ENCODE measurements around the gene PIP4P1.
"Not testable (repeated sequence)": the region's sequence is repeated elsewhere in the genome, so short reads cannot be mapped to it uniquely, and the experiment has no call there.

Gene PIP4P1

DNA sequence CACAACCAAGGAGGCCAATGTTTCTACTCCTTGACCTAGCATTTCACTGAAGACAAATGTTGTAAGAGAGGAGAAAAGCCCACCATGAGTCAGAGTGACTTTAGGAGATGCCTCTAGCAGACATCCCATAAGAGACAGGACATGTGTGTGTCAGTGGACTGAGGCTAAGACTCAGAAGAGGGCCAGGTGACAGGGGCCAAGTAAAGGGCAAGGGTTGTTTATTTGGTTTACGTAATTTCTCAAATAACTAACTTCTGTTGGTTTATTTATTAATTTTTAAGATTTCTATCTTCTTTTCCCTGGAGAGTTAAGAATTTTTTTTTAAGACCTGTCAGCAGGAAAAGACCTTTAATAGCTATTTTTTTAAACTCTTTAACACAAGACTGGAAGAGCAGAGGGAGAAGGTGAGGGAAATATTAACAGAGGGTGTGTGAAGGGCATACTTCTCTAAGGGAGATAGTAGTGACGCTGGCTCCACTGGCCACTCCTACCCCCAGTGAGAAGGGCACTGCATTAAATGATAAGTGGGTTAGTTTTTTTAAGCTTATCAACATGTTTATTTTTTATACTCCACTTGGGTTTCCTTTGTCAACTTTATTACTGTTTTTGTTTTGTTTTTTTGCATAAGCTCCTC, 11.4 kb upstream of the PIP4P1 start:
- no peak for DNase-seq

DNA sequence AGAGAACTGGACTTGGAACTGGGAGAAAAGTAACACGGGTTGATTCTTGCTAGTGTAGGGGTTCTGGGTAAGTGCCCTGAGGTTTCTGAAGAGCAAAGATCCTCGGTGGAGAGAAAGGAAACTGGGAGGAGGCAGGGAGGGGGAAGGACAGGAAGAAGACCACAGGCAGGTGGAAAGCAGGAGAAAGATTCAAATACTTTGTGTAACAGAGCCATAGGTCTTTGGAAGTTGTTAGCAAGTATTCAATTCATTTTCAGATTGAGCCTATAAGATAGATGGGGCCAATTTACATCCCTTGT, 9.3 kb upstream of the PIP4P1 start:
- DNase-seq, result peak in 1 of 2 donors; percentile 23

- DNase-seq, result peak; percentile 53 to 70
These were observed 8.8 kb upstream of the PIP4P1 start for GRCh38 chr14:20469890-20470602.

GRCh38 chr14:20469242-20469889, 8.1 kb upstream of the PIP4P1 start, which contains the start of gene PNP:
PNP (plus strand) TSS chr14:20469406; CDS start chr14:20469525, 119 bp downstream.
- peak; percentile 93 to 94 for DNase-seq

GRCh38 chr14:20468764-20469241, 7.6 kb upstream of the PIP4P1 start:
- no peak for DNase-seq

GRCh38 chr14:20460458-20461224, 593 bp downstream of the PIP4P1 start:
- DNase-seq, result peak; percentile 79 to 85

- DNase-seq, result no peak
These were observed 3.0 kb downstream of the PIP4P1 start for GRCh38 chr14:20458031-20458789.

DNA sequence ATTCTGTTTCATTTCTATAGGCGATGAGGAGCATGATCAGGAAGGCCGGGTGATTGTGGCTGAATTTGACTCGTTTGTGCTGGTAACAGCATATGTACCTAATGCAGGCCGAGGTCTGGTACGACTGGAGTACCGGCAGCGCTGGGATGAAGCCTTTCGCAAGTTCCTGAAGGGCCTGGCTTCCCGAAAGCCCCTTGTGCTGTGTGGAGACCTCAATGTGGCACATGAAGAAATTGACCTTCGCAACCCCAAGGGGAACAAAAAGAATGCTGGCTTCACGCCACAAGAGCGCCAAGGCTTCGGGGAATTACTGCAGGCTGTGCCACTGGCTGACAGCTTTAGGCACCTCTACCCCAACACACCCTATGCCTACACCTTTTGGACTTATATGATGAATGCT, 4.3 kb downstream of the PIP4P1 start:
- DNase-seq, result no peak

DNA sequence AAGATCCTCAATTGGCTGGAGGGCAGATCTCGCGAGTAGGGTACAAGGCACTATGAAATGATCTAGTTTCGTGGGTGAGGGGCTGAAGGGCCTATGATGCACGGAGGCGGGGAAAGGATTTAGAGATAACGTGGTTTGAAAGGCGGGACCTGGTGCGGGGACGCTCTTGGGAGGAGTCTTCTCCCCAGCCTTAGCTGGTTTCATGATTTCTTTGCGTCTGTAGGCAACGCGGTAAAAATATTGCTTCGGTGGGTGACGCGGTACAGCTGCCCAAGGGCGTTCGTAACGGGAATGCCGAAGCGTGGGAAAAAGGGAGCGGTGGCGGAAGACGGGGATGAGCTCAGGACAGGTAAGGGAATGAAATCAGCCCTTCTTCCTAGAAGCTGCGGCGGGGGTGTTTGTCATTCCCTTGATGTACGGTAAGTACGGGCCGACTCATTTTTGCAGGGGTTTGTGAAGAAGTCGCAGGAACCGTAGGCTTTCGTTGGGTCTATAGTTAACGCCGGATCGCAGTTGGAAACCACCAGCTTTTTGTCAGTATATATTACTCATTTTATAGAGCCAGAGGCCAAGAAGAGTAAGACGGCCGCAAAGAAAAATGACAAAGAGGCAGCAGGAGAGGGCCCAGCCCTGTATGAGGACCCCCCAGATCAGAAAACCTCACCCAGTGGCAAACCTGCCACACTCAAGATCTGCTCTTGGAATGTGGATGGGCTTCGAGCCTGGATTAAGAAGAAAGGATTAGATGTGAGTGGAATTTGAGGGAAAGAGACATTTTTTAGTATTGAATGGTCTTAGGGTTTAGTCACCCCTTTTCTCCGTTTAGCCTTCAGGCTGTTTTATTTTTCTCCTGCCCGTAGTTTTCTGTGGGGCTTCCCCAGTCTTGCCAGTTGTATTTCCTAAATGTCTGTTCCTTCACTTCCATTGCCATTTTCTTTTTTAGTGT, 5.6 kb downstream of the PIP4P1 start:
- no peak for DNase-seq

DNA sequence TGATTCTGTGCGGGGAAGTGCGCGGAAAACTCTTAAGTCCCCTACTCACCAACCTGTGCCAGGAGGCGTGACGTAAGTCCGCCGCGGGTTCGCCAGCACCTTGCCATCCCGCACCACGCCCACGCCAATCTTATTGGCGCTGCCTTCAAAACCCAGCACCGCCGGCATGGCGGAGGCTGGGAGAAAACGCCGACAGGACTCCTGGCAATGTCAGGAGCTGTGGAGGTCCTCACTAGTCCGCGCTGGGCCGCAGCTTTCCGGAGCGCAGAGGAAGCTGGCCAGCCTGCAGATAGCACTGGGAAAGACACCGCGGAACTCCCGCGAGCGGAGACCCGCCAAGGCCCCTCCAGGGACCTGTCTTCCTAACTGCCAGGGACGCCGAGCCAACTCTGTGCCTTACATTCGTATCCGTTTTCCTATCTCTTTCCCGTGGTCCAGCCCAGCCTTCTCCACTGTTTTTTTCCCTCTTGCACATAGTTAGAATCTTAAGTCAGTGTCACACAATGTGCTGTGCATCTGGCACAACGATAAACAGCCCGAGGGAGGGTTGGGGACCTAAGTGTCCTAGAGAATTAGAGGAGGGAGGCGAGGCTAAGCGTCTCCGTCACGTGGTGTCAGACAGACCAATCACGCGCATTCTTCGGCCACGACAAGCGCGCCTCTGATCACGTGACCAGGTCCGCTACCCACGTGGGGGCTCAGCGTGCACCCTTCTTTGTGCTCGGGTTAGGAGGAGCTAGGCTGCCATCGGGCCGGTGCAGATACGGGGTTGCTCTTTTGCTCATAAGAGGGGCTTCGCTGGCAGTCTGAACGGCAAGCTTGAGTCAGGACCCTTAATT, 6.5 kb downstream of the PIP4P1 start, which contains the start of the genes APEX1 and OSGEP:
TSS of gene APEX1 (plus strand) at position 711 of the 839 bp plus-strand sequence. CDS start 420 bp downstream, outside the sequence.
TSS of gene OSGEP (minus strand) at position 297 of the 839 bp plus-strand sequence. CDS start at position 168, 129 bp downstream.
- DNase-seq, result peak; percentile 98 to 99

- not testable (repeated sequence) for DNase-seq
These were observed 8.4 kb downstream of the PIP4P1 start for GRCh38 chr14:20452831-20453230.

DNA sequence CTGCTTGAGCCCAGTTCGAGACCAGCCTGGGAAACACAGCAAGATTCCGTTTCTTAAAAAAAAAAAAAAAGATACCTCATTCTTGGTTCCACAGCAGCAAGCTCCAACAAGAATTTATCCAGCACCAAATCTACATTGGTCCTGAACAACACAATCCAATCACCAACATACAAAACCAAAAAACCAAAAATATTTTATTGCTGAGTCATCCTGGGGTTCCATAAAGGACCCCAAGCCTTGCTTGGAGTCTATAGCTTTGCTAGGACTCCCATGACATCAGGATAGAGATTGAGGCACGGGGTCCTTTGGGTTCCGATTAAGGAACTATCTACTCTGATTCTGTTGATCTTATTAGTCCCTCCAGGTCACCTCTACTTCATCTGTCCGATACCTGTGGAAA, 14.3 kb downstream of the PIP4P1 start:
- DNase-seq, result no peak

DNA sequence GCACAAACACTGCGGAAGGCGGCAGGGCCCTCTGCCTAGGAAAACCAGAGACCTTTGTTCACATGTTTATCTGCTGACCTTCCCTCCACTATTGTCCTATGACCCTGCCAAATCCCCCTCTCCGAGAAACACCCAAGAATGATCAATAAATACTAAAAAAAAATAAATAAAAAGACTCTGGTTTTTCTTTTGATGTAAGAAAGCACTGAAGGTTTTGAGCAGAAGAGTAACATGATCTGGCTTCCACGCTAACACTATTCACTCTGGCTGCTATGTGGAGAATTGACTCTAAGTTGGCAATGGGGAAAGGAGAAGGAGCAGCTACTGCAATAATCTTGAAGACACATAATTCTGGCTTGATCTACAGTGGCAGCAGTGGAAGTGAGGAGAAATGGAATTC, 17.6 kb downstream of the PIP4P1 start:
- DNase-seq, result not testable (repeated sequence)

DNA sequence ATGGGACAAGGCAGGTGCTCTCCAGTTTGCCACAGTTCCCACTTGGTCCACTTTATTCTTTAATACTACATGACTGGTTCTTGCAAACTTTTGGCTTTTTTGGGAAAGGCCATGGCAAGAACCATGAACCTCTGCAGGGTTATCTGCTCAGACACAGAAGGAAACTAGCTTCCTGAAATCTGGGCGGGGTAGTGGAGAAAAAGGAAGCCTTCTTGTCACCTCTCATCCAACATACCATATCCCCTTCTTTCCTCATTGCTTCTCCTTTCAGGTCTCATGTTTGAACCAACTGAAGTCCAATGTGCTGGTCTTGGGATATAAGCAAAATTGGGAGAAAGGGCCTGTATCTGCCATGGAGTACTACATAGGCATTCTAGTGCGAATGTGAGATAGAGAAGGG, 19.8 kb downstream of the PIP4P1 start:
- DNase-seq, result no peak

DNA sequence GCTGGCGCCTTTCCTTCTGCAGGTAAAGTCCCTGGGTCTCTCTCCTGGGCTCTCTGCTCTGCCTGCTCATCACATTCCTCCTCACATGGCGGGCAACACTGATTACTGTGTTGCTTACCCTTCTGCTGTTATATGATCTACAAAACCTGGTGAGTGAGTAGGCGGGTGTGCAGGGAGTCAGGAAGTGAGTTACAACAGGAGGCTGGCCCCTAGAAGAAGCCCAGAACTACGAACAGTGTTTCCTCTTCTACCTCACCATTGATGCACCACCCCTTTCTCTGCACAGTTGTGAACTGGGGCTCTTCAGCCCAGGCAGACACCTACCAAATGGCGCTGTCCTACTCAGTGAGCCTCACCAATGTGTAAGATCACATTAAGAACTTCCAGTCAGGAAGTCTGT, 20.4 kb downstream of the PIP4P1 start:
- DNase-seq, result peak in 1 of 2 donors; percentile 41

DNA sequence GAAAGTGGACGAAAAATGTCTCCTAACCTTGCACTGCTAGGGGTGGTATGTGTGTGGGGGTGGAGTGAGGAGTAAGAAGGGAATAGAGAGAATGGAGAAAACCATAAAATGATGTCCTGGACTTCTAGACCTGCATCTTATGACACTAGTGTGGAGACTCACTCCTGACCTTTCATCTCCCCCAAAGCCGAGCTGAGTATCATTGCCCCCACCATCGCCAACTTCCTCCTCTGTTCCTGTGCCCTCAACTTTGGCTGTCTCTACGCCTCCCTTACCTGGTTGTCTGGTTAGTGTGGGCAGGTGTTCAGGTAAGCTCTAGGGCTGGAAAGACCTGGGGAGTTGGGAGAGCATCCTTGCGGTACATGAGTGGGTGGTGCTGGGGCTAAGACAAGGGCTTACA, 20.8 kb downstream of the PIP4P1 start:
- no peak for DNase-seq

DNA sequence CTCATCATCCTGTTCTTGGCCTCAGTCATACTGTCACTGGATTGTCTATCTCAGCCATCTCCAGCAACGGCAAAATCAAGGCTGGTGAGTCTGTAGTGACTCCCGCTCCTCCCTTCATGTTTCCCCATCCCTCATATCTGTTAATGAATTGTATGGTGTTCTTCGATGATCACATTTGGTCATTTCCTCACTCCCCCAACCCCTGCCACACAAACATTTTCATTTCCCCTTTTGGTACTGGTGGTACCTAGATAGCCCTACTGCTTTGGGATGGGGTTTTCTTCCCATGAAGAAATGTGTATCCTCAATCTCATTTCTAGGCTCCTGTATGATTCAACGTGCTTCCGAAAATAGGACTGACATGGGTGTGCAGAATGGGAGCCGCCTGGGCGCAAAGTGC, 22.6 kb downstream of the PIP4P1 start:
- DNase-seq, result no peak

GRCh38 chr14:20436363-20436755, 24.9 kb downstream of the PIP4P1 start:
- DNase-seq, result no peak

- DNase-seq, result no peak
These were observed 25.5 kb downstream of the PIP4P1 start, which contains the start of gene KLHL33 for GRCh38 chr14:20435582-20436362. KLHL33 (minus strand) TSS chr14:20436166; CDS start chr14:20435811, 355 bp downstream.
